ENCODE measurements around the gene PTPRG.
A peak's percentile ranks its signal among the peaks of the same experiment; 100 is the strongest.

DNA sequence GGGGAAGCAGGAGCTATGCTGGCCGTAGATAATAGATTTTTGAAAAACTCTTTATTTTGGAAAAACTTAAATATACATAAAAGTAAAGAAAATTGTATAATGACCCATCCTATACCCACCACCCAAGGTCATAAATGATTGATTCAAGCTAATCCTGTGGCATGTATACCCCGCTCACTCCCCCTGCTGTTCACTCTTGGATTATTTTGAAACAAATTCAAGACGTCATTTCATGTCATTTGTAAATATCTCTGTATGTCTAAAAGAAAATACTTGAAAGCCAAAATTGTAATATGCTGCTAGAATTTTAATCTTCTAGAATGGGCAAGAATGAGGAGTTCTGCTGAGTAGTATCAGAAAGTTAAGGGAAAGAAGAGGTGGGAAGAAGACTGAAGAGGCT lies 570.2 kb downstream of the PTPRG start:
- TF ChIP-seq EZH2phosphoT487 (IDR thresholded peaks at IDR 0.05; ENCODE audit: borderline replicate concordance, low read length) (no peak), EZH2 (IDR thresholded peaks at IDR 0.05; ENCODE audit: low read length, unreplicated experiment) (no peak)
- TF ChIP-seq, protein P1, sequence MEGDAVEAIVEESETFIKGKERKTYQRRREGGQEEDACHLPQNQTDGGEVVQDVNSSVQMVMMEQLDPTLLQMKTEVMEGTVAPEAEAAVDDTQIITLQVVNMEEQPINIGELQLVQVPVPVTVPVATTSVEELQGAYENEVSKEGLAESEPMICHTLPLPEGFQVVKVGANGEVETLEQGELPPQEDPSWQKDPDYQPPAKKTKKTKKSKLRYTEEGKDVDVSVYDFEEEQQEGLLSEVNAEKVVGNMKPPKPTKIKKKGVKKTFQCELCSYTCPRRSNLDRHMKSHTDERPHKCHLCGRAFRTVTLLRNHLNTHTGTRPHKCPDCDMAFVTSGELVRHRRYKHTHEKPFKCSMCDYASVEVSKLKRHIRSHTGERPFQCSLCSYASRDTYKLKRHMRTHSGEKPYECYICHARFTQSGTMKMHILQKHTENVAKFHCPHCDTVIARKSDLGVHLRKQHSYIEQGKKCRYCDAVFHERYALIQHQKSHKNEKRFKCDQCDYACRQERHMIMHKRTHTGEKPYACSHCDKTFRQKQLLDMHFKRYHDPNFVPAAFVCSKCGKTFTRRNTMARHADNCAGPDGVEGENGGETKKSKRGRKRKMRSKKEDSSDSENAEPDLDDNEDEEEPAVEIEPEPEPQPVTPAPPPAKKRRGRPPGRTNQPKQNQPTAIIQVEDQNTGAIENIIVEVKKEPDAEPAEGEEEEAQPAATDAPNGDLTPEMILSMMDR (conservative IDR thresholded peaks at IDR 0.05; ENCODE audit: low read depth, low read length) = peak; percentile 38; the same call in 1 of the 2 replicates

Measured in PC-3 (cell line).